ENCODE measurements around the gene LMOD3.

Gene LMOD3

DNA sequence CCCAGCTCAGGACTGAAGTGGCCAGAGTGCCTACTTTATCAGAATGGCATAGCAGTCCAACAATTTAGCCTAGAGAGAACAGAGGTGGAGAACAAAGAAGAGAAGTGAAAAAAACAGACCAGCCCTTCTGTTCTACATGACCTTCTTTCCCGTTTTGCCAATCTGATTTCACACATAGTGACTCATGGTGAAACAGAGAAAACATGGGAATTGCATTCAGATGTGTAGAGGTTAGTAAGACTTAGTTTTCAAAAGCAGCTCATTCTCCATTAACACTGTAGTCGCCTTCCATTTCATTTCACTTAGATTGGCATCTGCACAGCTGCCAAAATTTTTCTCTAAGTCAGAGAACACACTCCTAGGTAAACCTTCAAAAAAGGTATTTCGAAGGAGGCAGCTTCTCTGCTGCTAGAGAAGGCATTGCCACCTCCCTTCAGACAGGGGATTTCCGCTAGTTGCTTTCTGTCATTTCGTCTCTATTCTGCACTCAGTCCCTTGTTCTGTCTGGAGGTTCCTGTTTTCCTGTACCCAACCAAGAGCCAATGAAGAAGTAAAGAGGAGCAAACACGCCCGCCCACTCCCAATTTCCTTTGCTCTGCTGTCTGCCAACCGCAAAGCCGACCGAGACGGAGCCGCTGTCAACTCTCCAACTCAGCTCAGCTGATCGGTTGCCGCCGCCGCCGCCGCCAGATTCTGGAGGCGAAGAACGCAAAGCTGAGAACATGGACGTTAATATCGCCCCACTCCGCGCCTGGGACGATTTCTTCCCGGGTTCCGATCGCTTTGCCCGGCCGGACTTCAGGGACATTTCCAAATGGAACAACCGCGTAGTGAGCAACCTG lies 37.8 kb downstream of the LMOD3 start, which contains the start of gene ARL6IP5:
ARL6IP5 (plus strand) TSS at position 612 of the 842 bp plus-strand sequence; CDS start at position 723, 111 bp downstream.
- peak; percentile 83 to 86 (median 84) for DNase-seq
- H3K9me3 Mint-ChIP-seq: no peaks in the 10 kb centered on the region
- H3K4me1 Mint-ChIP-seq (ENCODE audit: low read depth in 2 of 2): peaks cover 39 to 62% of the 10 kb centered on the region in 2 donors
- peaks cover 10% of the 10 kb centered on the region for H3K36me3 Mint-ChIP-seq (ENCODE audit: insufficient read depth)
- no peaks in the 10 kb centered on the region for H3K27me3 Mint-ChIP-seq
- ATAC-seq (replicated peaks): peak; percentile 67
- H3K27ac Mint-ChIP-seq: peak within 1 kb of the TSS; percentile 95 to 96
- peak within 1 kb of the TSS; percentile 96 to 97 for H3K4me3 Mint-ChIP-seq

DNA sequence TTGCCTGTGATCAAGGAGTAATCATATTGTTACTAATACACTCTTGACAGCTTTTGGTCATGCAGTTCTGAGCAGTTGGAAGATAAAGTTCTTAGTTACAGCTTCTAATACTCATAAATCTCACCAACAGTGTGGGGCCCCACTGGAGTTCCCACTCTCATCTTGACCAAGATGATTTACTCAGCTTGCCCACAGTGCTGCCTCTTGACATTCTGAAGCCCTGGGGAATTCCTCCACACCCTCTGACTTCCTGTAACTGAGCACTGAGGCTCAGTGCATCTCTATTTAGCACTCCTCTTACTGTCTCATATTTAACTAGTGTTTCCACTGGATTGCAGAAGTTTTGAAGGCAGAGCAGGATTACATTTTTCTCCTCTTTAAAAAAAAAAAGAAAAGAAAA lies 39.6 kb downstream of the LMOD3 start:
- Mint-ChIP-seq H3K27me3 (no peaks in the 10 kb centered on the region), H3K4me3 (peak overlapping the region; percentile 75 to 96), H3K9me3 (no peaks in the 10 kb centered on the region), H3K4me1 (ENCODE audit: low read depth in 2 of 2) (peaks cover 43 to 66% of the 10 kb centered on the region in 2 donors), H3K36me3 (ENCODE audit: insufficient read depth) (peaks cover 8% of the 10 kb centered on the region), H3K27ac (peak overlapping the region; percentile 89 to 95)
- peak; percentile 41 to 50 (median 45) for DNase-seq
- peak; percentile 53 for ATAC-seq (replicated peaks)

DNA sequence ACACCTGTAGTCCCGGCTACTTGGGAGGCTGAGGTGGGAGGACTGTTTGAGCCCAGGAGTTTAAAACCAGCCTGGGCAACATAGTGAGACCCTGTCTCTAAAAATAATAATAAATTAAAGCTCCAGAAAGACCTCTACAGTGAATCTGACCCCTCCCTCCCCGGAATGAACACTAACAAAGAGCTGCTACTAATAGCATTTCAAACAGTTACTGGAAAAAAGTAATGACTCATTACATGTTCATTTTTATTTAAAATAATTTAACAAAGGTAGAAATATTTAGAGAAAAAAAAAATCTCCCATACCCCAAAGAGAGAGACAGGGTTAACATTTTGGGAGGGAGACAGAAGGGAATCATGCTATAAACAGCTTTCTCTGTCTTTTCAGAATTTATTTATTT lies 40.0 kb downstream of the LMOD3 start:
- Mint-ChIP-seq H3K27me3 (no peaks in the 10 kb centered on the region), H3K4me1 (ENCODE audit: low read depth in 2 of 2) (peaks cover 45 to 70% of the 10 kb centered on the region in 2 donors)
- no peak for ATAC-seq (replicated peaks)

DNA sequence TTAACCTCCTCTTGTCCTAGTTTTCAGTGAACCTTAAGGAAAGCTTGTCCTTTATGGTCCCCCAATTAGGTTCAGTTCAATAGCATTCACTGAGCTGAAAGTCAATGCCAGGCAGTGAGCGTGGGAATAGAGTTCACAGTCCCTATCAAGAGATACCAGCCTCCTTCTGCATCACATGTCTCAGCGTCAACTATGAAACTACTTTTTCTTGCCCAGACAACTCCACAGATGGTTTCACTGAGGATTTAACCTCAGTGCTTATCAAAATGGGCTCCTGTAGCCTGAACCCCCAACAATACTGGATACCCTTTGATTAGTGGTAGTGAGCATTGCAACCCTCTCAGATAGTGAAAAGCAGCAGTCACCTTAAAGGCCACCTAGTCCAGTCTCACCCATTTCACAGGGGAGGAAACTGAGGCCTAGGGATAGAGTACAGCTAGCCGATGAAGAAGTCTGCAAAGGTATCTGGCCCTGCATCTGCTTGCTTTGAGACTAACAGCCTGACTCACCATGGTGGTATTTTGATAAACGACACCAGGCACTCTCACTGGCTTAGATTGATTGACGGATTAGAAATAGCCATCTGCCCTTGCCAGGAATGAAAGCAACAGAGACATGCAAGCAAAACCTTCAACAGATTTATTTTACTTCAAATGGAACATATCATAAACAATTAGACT lies 40.7 kb downstream of the LMOD3 start:
- DNase-seq: no peak
- peak overlapping the region; percentile 89 to 95 for H3K27ac Mint-ChIP-seq
- H3K36me3 Mint-ChIP-seq (ENCODE audit: insufficient read depth): peaks cover 10% of the 10 kb centered on the region
- no peak for ATAC-seq (replicated peaks)
- H3K27me3 Mint-ChIP-seq: no peaks in the 10 kb centered on the region
- peaks cover 45 to 72% of the 10 kb centered on the region in 2 donors for H3K4me1 Mint-ChIP-seq (ENCODE audit: low read depth in 2 of 2)
- H3K9me3 Mint-ChIP-seq: no peaks in the 10 kb centered on the region
- H3K4me3 Mint-ChIP-seq: peak overlapping the region; percentile 51 to 96

More for the DNA sequence above, 40.0 kb downstream of the LMOD3 start:
- no peak for DNase-seq
- Mint-ChIP-seq H3K4me3 (peak overlapping the region; percentile 75 to 96), H3K36me3 (ENCODE audit: insufficient read depth) (peaks cover 8% of the 10 kb centered on the region), H3K27ac (peak overlapping the region; percentile 89 to 95), H3K9me3 (no peaks in the 10 kb centered on the region)

DNA sequence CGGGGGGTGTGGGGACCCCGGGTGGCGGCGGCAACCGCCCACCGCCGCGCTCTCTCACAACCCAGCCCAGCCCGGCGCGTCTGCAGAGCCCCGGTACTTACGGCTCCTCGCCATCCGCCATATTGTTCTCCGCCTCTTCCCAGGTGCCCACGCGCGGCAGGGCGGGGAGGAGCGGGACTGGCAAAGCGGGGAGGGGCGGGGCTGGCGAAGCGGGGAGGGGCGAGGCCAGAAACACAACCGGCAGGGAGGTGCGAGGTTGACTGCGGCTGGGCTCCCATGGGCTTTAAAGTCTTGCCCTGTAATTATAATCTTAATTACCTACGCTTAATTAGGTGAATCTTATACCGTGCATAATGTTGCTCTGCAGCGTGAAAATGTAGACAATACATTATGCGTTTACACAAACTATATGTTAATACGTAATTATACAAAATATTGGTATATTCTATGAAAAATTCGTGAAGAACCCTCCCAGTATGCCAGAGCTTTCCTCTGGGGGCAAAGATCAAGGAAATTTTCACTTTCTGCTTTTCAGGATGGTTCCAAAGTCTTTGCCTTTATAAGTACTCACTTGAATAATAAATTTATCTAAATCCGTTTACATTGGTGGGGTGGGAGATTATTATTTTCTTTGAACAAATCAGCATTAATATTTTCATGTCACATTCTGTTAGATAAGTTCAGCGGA lies 42.0 kb downstream of the LMOD3 start, which contains the start of gene UBA3:
UBA3 (minus strand) TSS at position 133 of the 688 bp plus-strand sequence; CDS start at position 121, 12 bp downstream.
- ATAC-seq (replicated peaks): peak; percentile 70
- Mint-ChIP-seq H3K4me1 (ENCODE audit: low read depth in 2 of 2) (peaks cover 40 to 65% of the 10 kb centered on the region in 2 donors), H3K27ac (peak within 1 kb of the TSS; percentile 89 to 95), H3K9me3 (no peaks in the 10 kb centered on the region), H3K4me3 (peak within 1 kb of the TSS; percentile 79 to 96), H3K27me3 (no peaks in the 10 kb centered on the region), H3K36me3 (ENCODE audit: insufficient read depth) (peaks cover 21% of the 10 kb centered on the region)
- DNase-seq: peak; percentile 82 to 85 (median 84)

DNA sequence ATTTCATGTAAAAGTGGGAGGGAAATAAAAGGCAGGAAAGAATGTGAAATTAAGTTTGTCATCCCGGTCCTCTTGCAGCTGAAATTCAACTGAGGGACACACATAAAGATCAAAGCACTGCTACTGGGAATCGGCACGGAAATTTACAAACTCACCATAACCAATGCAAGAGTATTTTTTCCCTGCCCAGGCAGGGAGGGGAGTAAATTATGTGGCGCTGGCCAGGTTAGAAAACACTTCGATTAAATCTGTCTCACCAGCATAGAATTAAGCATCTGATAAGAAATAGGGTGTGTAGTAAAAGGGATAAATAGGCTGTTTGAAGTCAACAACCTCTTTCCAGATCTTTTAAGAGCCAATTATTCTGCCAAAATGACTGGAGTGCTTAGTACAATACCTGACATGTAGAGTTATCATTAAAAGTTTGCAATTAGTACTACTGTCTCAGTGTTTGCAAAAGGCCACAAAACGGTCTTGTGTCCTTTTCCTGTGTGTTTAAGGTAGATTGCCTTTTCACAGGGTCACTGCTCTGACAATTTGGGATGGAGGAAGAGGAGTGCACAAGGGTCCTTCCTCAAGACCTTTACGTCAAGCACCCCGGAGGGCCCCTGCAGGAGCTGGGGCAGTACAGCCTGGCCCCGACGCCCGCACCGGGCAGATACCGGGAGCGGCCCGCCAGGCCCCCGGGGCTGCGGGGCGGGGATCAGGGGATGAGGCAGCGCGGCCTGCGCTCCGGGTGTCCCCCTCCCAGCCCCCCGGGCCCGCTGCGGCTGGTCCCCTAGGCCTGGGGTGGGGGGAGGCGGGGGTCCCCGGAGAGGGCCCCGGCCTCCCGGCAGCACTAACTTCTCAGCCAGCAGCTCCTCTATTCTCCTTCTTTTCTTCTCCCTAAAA lies 42.9 kb downstream of the LMOD3 start:
- Mint-ChIP-seq H3K4me1 (ENCODE audit: low read depth in 2 of 2) (peaks cover 37 to 62% of the 10 kb centered on the region in 2 donors), H3K27me3 (no peaks in the 10 kb centered on the region), H3K4me3 (peak overlapping the region; percentile 79 to 96), H3K9me3 (no peaks in the 10 kb centered on the region), H3K27ac (peak overlapping the region; percentile 62 to 87), H3K36me3 (ENCODE audit: insufficient read depth) (peaks cover 14% of the 10 kb centered on the region)
- DNase-seq (no peak), ATAC-seq (replicated peaks) (peak; percentile 14)

DNA sequence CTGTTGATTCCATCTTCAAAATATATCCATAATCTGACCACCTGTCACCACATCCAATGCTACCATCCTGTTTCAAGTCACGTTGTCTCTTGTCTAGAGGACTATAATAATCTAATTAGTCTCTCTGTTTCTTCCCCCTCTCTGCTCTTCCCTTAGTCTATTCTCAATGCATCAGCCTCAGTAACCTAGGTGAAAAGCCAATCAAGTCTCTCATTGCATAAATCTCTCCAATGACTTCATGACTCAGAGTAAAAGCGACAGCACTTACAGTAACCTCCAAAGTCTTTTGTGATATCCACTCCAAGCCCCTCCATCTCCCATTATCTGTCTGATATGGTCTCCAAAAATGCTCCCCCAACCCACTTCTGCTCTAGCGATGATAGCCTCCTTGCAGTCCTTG lies 49.5 kb downstream of the LMOD3 start:
- Mint-ChIP-seq H3K27me3 (no peaks in the 10 kb centered on the region), H3K4me1 (ENCODE audit: low read depth in 2 of 2) (peaks cover 19 to 26% of the 10 kb centered on the region in 2 donors), H3K27ac (peak overlapping the region in 1 of 2 donors; percentile 15), H3K36me3 (ENCODE audit: insufficient read depth) (peaks cover 51% of the 10 kb centered on the region), H3K9me3 (no peaks in the 10 kb centered on the region), H3K4me3 (no peak overlapping the region)
- ATAC-seq (replicated peaks) (no peak), DNase-seq (no peak)

DNA sequence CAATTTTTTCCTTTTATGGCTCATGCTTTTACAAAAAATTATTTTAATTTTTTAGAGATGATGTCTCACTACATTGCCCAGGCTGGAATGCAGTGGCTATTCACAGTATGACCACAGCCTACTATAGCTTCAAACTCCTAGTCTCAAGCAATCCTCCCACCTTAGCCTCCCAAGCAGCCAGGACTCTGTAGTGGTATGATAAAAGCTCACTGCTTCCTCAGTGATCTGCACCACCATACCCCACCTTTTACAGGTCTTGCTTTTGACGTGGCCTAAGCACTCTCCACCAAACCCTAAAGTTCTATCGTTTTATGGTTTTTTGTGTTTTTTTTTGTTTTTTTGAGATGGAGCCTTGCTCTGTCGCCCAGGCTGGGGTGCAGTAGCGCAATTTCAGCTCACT lies 56.3 kb downstream of the LMOD3 start:
- no peaks in the 10 kb centered on the region for H3K27me3 Mint-ChIP-seq
- peak overlapping the region in 1 of 2 donors; percentile 59 for H3K4me3 Mint-ChIP-seq
- ATAC-seq (replicated peaks) (no peak), DNase-seq (no peak)
- peaks cover 48% of the 10 kb centered on the region for H3K36me3 Mint-ChIP-seq (ENCODE audit: insufficient read depth)
- peak overlapping the region; percentile 67 to 89 for H3K27ac Mint-ChIP-seq
- H3K4me1 Mint-ChIP-seq (ENCODE audit: low read depth in 2 of 2): peaks cover 18 to 30% of the 10 kb centered on the region in 2 donors
- H3K9me3 Mint-ChIP-seq: no peaks in the 10 kb centered on the region

DNA sequence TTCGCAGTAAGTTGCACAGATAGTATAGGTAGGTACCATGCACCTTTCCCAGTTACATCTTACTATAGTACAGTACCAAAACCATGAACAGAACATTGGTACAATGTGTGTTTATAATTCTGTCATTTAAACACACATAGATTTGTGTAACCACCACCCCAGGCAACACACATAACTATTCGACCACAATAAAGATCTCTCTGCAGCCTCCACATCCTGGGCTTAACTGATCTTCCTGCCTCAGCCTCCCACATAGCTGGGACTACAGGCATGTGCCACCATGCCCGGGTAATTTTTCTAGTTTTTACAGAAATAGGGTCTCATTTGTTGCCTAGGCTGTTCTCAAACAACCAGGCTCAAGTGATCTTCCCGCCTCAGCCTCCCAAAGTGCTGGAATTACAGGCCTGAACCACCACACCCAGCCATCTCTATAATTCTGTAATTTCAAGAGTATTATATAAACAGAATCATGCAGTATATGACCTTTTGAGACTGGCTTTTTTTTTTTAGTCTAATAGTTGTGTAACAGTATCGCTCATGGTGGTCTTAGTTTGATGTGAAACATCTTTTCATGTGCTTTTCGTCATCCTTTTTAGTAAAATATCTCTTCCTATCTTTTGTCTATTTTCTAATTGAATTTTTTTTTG lies 57.0 kb downstream of the LMOD3 start:
- DNase-seq (no peak), ATAC-seq (replicated peaks) (peak; percentile 79)
- Mint-ChIP-seq H3K36me3 (ENCODE audit: insufficient read depth) (peaks cover 51% of the 10 kb centered on the region), H3K4me3 (peak overlapping the region; percentile 19 to 59), H3K27ac (peak overlapping the region; percentile 67 to 89), H3K4me1 (ENCODE audit: low read depth in 2 of 2) (peaks cover 13 to 28% of the 10 kb centered on the region in 2 donors), H3K9me3 (no peaks in the 10 kb centered on the region), H3K27me3 (no peaks in the 10 kb centered on the region)

DNA sequence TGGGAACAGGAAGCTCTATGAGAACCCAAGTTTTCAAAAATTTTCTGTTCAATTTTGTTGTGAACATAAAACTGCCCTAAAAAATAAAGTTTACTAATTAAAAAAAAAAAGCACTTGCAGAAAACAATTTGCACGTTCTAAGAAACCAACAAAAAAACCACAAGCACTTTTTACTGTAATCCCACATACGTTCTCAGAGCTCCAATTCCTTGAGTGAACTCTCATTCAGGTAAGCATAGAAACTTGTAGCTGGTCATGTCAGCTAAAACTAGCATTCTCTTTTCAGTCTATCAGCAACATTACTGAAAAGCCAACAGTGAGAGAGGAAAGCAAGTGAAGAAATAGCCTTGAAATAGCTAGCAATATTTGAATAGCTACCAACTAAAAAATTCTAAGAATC lies 58.8 kb downstream of the LMOD3 start:
- H3K27me3 Mint-ChIP-seq: no peaks in the 10 kb centered on the region
- H3K4me3 Mint-ChIP-seq: peak overlapping the region; percentile 44 to 49
- DNase-seq: no peak
- peak overlapping the region; percentile 67 to 89 for H3K27ac Mint-ChIP-seq
- H3K36me3 Mint-ChIP-seq (ENCODE audit: insufficient read depth): peaks cover 48% of the 10 kb centered on the region
- H3K4me1 Mint-ChIP-seq (ENCODE audit: low read depth in 2 of 2): peaks cover 23 to 41% of the 10 kb centered on the region in 2 donors
- no peak for ATAC-seq (replicated peaks)
- no peaks in the 10 kb centered on the region for H3K9me3 Mint-ChIP-seq

DNA sequence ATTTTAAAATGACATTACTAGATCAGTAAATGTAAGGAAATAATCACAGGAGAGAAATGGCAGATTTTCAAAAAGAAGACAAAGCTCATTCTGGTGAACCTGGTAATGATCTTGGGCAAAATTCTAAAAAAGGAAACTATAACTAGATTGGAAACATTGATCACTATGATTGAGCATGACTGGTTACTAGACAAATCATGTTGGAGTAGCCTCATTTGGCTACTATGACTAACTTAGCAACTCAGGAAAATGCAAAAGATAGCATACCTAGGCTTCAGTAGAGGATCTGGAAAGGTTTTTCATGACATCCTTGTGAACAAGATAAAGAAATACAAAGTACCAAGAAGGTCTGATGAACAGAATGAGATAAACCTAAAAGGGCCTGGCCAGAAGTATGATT lies 62.7 kb downstream of the LMOD3 start:
- Mint-ChIP-seq H3K4me3 (no peak overlapping the region), H3K4me1 (ENCODE audit: low read depth in 2 of 2) (peaks cover 23 to 34% of the 10 kb centered on the region in 2 donors), H3K27me3 (no peaks in the 10 kb centered on the region), H3K27ac (peak overlapping the region; percentile 86 to 88), H3K36me3 (ENCODE audit: insufficient read depth) (peaks cover 69% of the 10 kb centered on the region), H3K9me3 (no peaks in the 10 kb centered on the region)
- DNase-seq (no peak), ATAC-seq (replicated peaks) (no peak)

DNA sequence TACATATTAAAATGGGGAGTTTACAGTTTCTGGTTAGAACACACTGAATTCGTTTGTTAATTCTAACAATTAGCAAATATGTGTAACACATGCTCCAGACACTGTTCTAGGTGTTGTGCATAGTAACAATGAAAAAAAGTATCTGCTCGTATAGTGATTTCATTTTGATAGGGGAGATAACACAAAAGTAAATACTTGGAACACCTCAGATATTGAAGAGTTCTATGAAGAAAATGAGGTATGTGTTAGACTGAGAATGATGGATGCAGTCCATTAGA lies 63.5 kb downstream of the LMOD3 start:
- Mint-ChIP-seq H3K27me3 (no peaks in the 10 kb centered on the region), H3K9me3 (no peaks in the 10 kb centered on the region), H3K27ac (peak overlapping the region; percentile 86 to 88), H3K36me3 (ENCODE audit: insufficient read depth) (peaks cover 68% of the 10 kb centered on the region), H3K4me3 (peak overlapping the region; percentile 35 to 44), H3K4me1 (ENCODE audit: low read depth in 2 of 2) (peaks cover 17 to 28% of the 10 kb centered on the region in 2 donors)
- ATAC-seq (replicated peaks): peak; percentile 17
- no peak for DNase-seq
